Right lobe of liver (tissue), 6 donors: Measurements from ENCODE around the gene FREM1. TPM values are rescaled to one million over a fixed set of nuclear protein-coding genes. Genes with fewer than 3 reads are reported as not detected.

Experiments used
- ATAC-seq, 4 donors: fragments of 200-7000 bp; cut with Tn5 transposase; one replicate each; pipeline ENCODE4 v1.9.1; 2020; ENCODE audit warnings: mild to moderate bottlenecking in 4 of 4, moderate library complexity in 4 of 4
- DNase-seq, 3 donors: peaks; one replicate each; pipeline ENCODE4 v3.0.0-alpha.2; 2020
- H3K27ac ChIP-seq, 3 donors: fragments of 200-600 bp; one replicate each; pipeline ENCODE4 v1.8.0; 2022
- H3K27me3 ChIP-seq, 2 donors: fragments of 200-600 bp; one replicate each; pipeline ENCODE4 v1.8.0; 2022
- H3K36me3 ChIP-seq, 4 donors: fragments of 200-600 bp; sonication (generic) in 1 of 4; one replicate each; pipeline versions ENCODE4 v1.5.1 to v1.8.0; 2017 to 2022; ENCODE audit warnings: control low read depth in 1 of 4
- H3K4me1 ChIP-seq, 4 donors: fragments of 200-600 bp; sonication (generic) in 1 of 4; one replicate each; pipeline versions ENCODE4 v1.5.1 to v1.8.0; 2017 to 2022; ENCODE audit warnings: control low read depth in 1 of 4
- H3K4me3 ChIP-seq, 3 donors: fragments of 200-600 bp; one replicate each; pipeline ENCODE4 v1.8.0; 2022
- H3K9me3 ChIP-seq, 4 donors: fragments of 200-600 bp; sonication (generic) in 1 of 4; one replicate each; pipeline versions ENCODE4 v1.5.1 to v1.8.0; 2017 to 2022; ENCODE audit warnings: control low read depth in 1 of 4
- POLR2A ChIP-seq: fragments of 450-650 bp; IDR thresholded peaks from one replicate; pipeline ENCODE4 v1.6.1; 2017; ENCODE audit warnings: antibody characterized with exemption, mild to moderate bottlenecking
- WGBS: methylation state at CpG from one replicate; pipeline ENCODE4 v1.1.6; 2018; ENCODE audit warnings: low coverage, low lambda C conversion rate; ENCODE audit not compliant: insufficient coverage; ENCODE audit errors: missing lambda C conversion rate; 5-methylcytosine and 5-hydroxymethylcytosine counted together
- intact Hi-C, 2 donors: fragments of 100-400 bp; cut with DNase I; formaldehyde crosslinking; loops; one replicate each; pipeline versions ENCODE4 v1.11.2 to v1.14.1; 2022
- total RNA-seq, 6 experiments: library from RNA; depleted of rRNA in 2 of 6; stranded (reverse); fragments of >200 nt in 2 of 6; fragmentation: NEBNext Ultra II Directional in 3 of 6; extraction: Animal tissue kit (Norgen Biotek cat#: 25700) in 3 of 6; gene quantifications; one replicate each; pipeline versions ENCODE4 v1.1.0 to v1.2.4, GENCODE V29; 2016 to 2023
- TF ChIP-seq, protein P1 (sequence below), 4 donors: fragments of 200-600 bp in 3 of 4; fragments of 450-650 bp in 1 of 4; IDR thresholded peaks; one replicate each; pipeline versions ENCODE4 v1.5.1 to v1.8.0; 2016 to 2022; ENCODE audit warnings: antibody characterized with exemption in 4 of 4, mild to moderate bottlenecking in 2 of 4
- donor health status: DM: no; HTN: yes; CAD: no.
- donor health status: DM: no; HTN: no; CAD: no.
- donor health status: DM: no; HTN: no; CAD: no.
- donor health status: DM: no; HTN: yes; CAD: no.
- donor health status: DM: no; HTN: yes; CAD: no.

The FREM1 gene
- total RNA-seq, 6 experiments from 2014 or later: 0.12 to 2.6 (median 1.1) TPM

DNA sequence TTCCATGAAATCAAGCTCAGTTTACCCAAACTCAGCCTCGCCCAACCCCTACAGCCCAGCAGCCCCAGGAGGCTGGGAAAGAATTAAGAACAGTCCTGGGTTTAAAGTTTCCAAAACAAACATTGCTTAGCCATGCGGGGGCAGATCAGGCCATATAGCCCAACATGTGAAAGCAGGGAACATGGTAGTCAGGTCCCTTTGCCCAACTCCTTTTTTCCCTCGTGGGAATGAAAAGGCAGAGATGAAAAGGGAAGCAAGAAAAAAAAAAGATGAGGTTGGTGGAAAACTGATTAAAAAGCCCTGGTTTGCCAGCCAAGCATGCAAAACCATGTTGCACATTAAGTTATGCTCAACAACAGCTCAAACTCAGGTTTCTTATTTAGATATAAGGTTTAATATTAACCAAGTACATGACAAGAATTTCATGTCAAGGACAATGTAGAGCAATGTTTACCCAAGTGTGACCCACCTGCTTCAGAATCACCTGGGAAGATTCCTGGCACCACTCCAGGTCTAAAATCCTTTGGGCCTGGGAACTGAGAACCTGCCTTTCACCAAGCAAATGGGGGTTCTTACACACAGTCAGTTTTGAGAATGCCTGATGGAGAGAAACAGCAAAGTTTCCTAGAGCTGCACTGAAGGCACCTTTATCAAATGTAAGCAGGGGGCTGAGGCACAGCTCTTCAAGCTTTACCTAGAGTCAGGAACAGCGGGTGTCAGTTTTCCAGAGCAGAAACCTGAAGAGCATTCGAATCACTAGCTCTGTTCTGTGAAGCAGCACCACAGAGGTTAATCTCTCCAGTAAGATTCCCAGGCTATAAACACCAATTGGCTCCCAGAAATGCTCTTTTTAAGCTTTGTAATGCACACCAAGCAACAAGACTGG, 1.7 kb downstream of the FREM1 start:
- Histone ChIP-seq H3K27me3 (no peaks in the 10 kb centered on the region), H3K9me3 (no peaks in the 10 kb centered on the region), H3K36me3 (no peaks in the 10 kb centered on the region), H3K4me3 (no peak overlapping the region), H3K4me1 (no peaks in the 10 kb centered on the region), H3K27ac (no peak overlapping the region)
- TF ChIP-seq, protein P1, sequence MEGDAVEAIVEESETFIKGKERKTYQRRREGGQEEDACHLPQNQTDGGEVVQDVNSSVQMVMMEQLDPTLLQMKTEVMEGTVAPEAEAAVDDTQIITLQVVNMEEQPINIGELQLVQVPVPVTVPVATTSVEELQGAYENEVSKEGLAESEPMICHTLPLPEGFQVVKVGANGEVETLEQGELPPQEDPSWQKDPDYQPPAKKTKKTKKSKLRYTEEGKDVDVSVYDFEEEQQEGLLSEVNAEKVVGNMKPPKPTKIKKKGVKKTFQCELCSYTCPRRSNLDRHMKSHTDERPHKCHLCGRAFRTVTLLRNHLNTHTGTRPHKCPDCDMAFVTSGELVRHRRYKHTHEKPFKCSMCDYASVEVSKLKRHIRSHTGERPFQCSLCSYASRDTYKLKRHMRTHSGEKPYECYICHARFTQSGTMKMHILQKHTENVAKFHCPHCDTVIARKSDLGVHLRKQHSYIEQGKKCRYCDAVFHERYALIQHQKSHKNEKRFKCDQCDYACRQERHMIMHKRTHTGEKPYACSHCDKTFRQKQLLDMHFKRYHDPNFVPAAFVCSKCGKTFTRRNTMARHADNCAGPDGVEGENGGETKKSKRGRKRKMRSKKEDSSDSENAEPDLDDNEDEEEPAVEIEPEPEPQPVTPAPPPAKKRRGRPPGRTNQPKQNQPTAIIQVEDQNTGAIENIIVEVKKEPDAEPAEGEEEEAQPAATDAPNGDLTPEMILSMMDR (IDR thresholded peaks at IDR 0.05): no peak
- TF ChIP-seq POLR2A: no peak
- WGBS: 25% methylated on average over 5 of the region's 5 CpGs
- DNase-seq (no peak), ATAC-seq (no peak)
- intact Hi-C loops: no loop called here

DNA sequence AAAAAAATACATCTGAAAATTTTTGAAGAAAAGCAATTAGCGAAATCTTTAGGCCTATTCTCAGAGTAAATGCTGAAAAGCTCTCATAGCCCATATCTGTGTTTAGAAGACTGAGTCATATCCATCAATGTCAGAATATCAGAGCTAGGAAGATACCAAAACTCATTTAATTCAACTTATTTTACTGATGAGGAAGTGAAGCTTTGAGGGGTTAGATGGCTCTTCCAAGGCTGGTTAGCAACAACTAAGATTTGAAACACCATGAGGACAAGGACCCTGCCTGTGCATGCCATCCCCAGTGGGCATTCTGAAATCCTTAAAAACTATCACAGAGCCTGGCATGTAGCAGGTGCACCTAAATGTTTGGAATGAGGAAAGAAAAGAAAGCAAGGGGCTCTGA, 2.5 kb downstream of the FREM1 start:
- TF ChIP-seq, protein P1 (IDR thresholded peaks at IDR 0.05): no peak
- TF ChIP-seq POLR2A: no peak
- WGBS: 38% methylated on average over 1 of the region's 1 CpG
- no peaks in the 10 kb centered on the region for H3K36me3 ChIP-seq
- H3K27ac ChIP-seq: no peak overlapping the region
- H3K4me1 ChIP-seq: no peaks in the 10 kb centered on the region
- H3K27me3 ChIP-seq: no peaks in the 10 kb centered on the region
- H3K4me3 ChIP-seq: no peak overlapping the region
- no peak for ATAC-seq
- DNase-seq: no peak
- no peaks in the 10 kb centered on the region for H3K9me3 ChIP-seq
- intact Hi-C loops: no loop called here

DNA sequence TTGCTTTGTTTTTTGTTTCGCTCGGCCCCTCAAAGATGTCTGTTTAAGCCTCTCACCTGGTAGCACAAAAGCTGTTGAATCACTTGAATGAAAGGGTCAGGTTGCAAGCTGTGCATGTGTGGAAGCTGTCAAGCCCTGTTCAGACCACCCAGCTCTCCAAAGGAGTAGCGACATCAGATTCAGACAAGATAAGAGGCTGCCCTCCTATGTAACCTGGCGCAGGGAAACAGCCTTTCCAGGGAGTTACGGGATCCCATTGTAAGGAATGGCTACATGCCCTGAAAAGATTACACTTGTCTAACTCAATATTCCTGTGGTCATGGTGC, 2.9 kb downstream of the FREM1 start:
- no peaks in the 10 kb centered on the region for H3K9me3 ChIP-seq
- DNase-seq: no peak
- intact Hi-C loops: no loop called here
- TF ChIP-seq, protein P1 (IDR thresholded peaks at IDR 0.05): no peak
- no peak for TF ChIP-seq POLR2A
- no peaks in the 10 kb centered on the region for H3K36me3 ChIP-seq
- H3K4me1 ChIP-seq: no peaks in the 10 kb centered on the region
- H3K4me3 ChIP-seq: no peak overlapping the region
- H3K27me3 ChIP-seq: no peaks in the 10 kb centered on the region
- ATAC-seq: no peak
- no peak overlapping the region for H3K27ac ChIP-seq
- WGBS: 70% methylated on average over 3 of the region's 5 CpGs

DNA sequence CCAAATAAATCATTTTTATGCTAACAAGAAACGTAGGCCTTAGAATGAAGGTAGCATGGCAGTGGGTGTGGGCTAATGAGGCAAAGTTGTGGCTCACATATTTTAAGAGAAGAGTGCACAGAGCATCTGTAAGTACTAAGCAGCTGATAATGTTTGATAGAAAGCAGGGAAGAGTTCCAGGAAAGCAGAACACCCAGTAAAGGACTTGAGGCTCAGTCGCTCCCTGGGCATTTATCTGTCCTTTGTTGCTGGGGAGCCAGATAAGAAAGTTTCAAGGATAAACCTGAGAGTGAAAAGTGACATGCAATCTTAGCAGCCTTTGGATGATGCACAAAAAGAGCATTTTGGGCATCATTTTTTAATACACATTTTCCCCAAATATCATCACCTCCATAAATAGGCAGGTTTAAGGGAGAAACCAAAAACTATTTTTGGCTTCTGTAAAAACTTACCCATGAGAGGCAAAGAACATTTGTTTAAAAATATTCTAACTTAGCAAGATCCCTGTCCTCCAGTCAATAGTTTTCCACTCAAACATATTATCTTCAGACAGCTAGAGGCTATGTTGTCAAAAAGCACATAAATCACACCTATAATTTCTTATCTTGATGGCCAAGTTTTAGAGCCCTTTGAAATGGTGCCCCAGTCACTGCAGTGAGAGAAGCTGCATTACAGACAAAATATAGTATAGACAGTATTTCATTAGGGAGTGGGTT, 3.4 kb downstream of the FREM1 start:
- H3K27ac ChIP-seq: no peak overlapping the region
- WGBS: 41% methylated on average over 1 of the region's 2 CpGs
- DNase-seq (no peak), ATAC-seq (no peak)
- no peaks in the 10 kb centered on the region for H3K36me3 ChIP-seq
- no peaks in the 10 kb centered on the region for H3K4me1 ChIP-seq
- intact Hi-C loops: no loop called here
- H3K4me3 ChIP-seq: no peak overlapping the region
- no peaks in the 10 kb centered on the region for H3K9me3 ChIP-seq
- TF ChIP-seq POLR2A: no peak
- TF ChIP-seq, protein P1 (IDR thresholded peaks at IDR 0.05): no peak
- no peaks in the 10 kb centered on the region for H3K27me3 ChIP-seq
